Parathyroid adenoma (tissue), 2 donors: ENCODE results near the gene RUFY3.
A peak's percentile ranks its signal among the peaks of the same experiment; 100 is the strongest.
"Not testable (repeated sequence)": the region's sequence is repeated elsewhere in the genome, so short reads cannot be mapped to it uniquely, and the experiment has no call there.

Experiments
- H2AFZ ChIP-seq: fragments of 300-600 bp; sonication (generic); one replicate; pipeline ENCODE4 v1.7.0; 2017; ENCODE audit warnings: antibody characterized with exemption, mild to moderate bottlenecking
- H3K27ac ChIP-seq: fragments of 300-600 bp; sonication (generic); one replicate; pipeline ENCODE4 v1.7.0; 2017
- H3K27me3 ChIP-seq: fragments of 300-600 bp; sonication (generic); one replicate; pipeline ENCODE4 v1.7.0; 2017; ENCODE audit warnings: low read length; ENCODE audit not compliant: control insufficient read depth, insufficient read depth
- H3K36me3 ChIP-seq: fragments of 300-600 bp; sonication (generic); one replicate; pipeline ENCODE4 v1.7.0; 2017; ENCODE audit warnings: low read length; ENCODE audit not compliant: control insufficient read depth, insufficient read depth
- H3K4me1 ChIP-seq: fragments of 300-600 bp; sonication (generic); one replicate; pipeline ENCODE4 v1.7.0; 2017; ENCODE audit warnings: control low read depth
- H3K4me2 ChIP-seq: fragments of 300-600 bp; sonication (generic); one replicate; pipeline ENCODE4 v1.7.0; 2017; ENCODE audit warnings: low read length
- H3K4me3 ChIP-seq: fragments of 300-600 bp; sonication (generic); one replicate; pipeline ENCODE4 v1.7.0; 2017; ENCODE audit warnings: low read depth, low read length
- H3K79me2 ChIP-seq: fragments of 300-600 bp; sonication (generic); one replicate; pipeline ENCODE4 v1.7.0; 2017; ENCODE audit warnings: control low read depth
- H3K9ac ChIP-seq: fragments of 300-600 bp; sonication (generic); one replicate; pipeline ENCODE4 v1.7.0; 2017; ENCODE audit warnings: mild to moderate bottlenecking
- H3K9me3 ChIP-seq: fragments of 300-600 bp; sonication (generic); one replicate; pipeline ENCODE4 v1.7.0; 2017; ENCODE audit warnings: low read length; ENCODE audit not compliant: control insufficient read depth
- CTCF ChIP-seq: fragments of 300-600 bp; sonication (generic); IDR thresholded peaks from one replicate; pipeline ENCODE4 v1.7.0; 2017; ENCODE audit warnings: antibody characterized with exemption, mild to moderate bottlenecking
- donor health status: primary hyperparathyroidism.

Gene RUFY3

GRCh38 chr4:70724463-70724862 lies 2.7 kb downstream of the RUFY3 start:
- no peaks in the 10 kb centered on the region for H3K27me3 ChIP-seq
- H3K27ac ChIP-seq: no peak overlapping the region
- H2AFZ ChIP-seq: no peak overlapping the region
- H3K36me3 ChIP-seq: no peaks in the 10 kb centered on the region
- H3K4me2 ChIP-seq: no peak overlapping the region
- H3K4me1 ChIP-seq: no peaks in the 10 kb centered on the region
- no peaks in the 10 kb centered on the region for H3K9me3 ChIP-seq
- TF ChIP-seq CTCF: no peak
- no peak overlapping the region for H3K4me3 ChIP-seq
- H3K79me2 ChIP-seq: peaks cover 4% of the 10 kb centered on the region
- H3K9ac ChIP-seq: no peak overlapping the region

GRCh38 chr4:70725633-70726032 lies 3.9 kb downstream of the RUFY3 start:
- H3K79me2 ChIP-seq: peaks cover 4% of the 10 kb centered on the region
- no peaks in the 10 kb centered on the region for H3K27me3 ChIP-seq
- no peaks in the 10 kb centered on the region for H3K36me3 ChIP-seq
- H3K9me3 ChIP-seq: no peaks in the 10 kb centered on the region
- H3K9ac ChIP-seq: no peak overlapping the region
- H2AFZ ChIP-seq: no peak overlapping the region
- TF ChIP-seq CTCF: no peak
- H3K4me3 ChIP-seq: no peak overlapping the region
- H3K4me2 ChIP-seq: no peak overlapping the region
- H3K4me1 ChIP-seq: no peaks in the 10 kb centered on the region
- H3K27ac ChIP-seq: no peak overlapping the region

DNA sequence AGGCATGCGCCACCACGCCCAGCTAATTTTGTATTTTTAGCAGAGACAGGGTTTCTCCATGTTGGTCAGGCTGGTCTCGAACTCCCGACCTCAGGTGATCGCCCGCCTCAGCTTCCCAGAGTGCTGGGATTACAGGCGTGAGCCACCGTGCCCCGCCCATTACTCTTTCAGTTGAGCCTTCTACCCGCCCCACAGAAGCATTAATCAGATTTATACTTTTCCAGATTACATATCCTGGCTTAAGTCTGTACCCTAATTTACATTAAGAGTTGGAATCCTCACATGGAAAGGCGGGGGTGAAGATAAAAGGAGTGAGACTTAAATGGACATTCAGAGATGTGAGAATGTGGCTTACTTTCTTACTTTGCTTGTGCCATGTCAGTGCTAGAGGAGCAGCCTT lies 4.8 kb downstream of the RUFY3 start:
- not testable (repeated sequence) for H3K9ac ChIP-seq, H2AFZ ChIP-seq, H3K36me3 ChIP-seq, H3K4me3 ChIP-seq, H3K79me2 ChIP-seq, H3K4me1 ChIP-seq, H3K27me3 ChIP-seq, H3K9me3 ChIP-seq, H3K4me2 ChIP-seq, H3K27ac ChIP-seq

DNA sequence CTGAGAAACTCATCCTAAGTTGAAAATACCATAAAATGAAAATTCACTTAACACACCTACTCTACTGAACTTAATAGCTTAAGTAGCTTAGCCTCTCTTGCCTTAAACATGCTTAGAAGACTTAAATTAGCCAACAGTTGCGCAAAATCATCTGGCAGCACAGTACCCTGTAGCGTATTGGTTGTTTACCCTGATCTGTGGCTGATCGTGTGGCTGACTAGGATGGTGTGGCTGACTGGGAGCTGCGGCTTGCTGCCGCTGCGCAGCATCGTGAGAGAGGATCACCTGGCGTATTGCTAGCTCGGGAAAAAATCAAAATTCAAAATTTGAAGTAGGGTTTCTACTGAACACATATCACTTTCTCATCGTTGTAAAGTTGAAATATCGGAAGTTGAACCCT lies 6.3 kb downstream of the RUFY3 start:
- no peaks in the 10 kb centered on the region for H3K27me3 ChIP-seq
- H3K4me1 ChIP-seq: no peaks in the 10 kb centered on the region
- no peak overlapping the region for H3K4me2 ChIP-seq
- no peaks in the 10 kb centered on the region for H3K36me3 ChIP-seq
- no peak overlapping the region for H3K4me3 ChIP-seq
- H3K79me2 ChIP-seq: peaks cover 4% of the 10 kb centered on the region
- H2AFZ ChIP-seq: no peak overlapping the region
- no peak overlapping the region for H3K27ac ChIP-seq
- H3K9me3 ChIP-seq: no peaks in the 10 kb centered on the region
- no peak for TF ChIP-seq CTCF
- H3K9ac ChIP-seq: no peak overlapping the region

DNA sequence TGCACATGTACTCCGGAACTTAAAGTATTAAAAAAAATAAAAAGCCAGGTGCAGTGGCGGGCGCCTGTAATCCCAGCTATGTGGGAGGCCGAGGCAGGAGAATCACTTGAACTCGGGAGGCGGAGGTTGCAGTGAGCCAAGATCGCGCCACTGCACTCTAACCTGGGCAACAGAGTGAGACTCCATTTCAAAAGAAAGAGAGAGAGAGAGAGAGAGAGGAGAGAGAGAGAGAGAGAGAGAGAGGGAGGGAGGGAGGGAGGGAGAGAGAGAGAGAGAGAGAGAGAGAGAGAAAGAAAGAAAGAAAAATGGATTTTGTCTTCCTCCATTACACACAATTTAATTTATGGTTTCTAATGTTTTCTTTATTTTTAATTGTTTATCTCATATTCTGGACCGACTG lies 11.1 kb downstream of the RUFY3 start:
- not testable (repeated sequence) for H3K36me3 ChIP-seq, H2AFZ ChIP-seq, H3K27me3 ChIP-seq, H3K4me1 ChIP-seq, H3K4me3 ChIP-seq, H3K4me2 ChIP-seq, H3K9ac ChIP-seq, H3K79me2 ChIP-seq, H3K9me3 ChIP-seq, H3K27ac ChIP-seq

DNA sequence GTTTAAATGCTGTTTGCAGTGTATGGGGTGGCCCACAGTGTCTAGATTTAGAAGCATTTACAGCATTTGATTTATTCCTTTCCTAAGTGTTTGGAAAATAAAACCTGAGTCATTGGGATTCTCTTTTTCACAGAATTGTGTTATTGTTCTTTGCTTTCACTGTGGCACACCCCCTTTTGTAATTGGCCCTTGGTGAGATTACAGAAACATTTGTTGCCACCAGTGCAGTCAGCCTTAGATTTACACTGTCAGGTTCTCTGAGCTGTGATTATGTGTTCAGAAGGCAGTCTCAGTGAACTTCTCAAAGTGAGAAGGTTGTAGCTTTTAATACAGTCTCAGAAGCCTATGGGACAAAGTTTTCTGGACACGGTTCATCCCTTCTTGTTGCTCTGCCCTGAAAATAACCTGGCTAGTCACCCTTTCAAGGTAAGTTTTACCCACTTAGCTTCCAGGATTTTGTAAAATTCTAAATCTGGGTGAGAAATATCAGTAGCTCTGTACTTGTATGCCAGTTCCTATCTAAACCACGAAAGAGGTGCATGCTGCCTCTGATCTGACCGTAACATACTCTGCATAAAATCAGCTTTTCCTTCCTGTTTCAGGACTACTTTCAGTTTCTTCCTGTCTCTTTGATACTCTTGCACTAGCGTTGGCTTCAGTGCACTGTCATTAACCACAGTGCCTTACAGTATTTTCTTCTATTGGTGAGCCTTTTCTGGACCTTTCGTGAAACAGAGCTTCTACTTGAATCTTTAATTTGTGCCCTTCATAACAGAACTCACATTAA lies 12.6 kb downstream of the RUFY3 start:
- Histone ChIP-seq H3K9me3 (no peaks in the 10 kb centered on the region), H3K9ac (no peak overlapping the region), H3K27ac (peak overlapping the region; percentile 64), H3K79me2 (peaks cover 2% of the 10 kb centered on the region), H2AFZ (peak overlapping the region; percentile 63), H3K27me3 (no peaks in the 10 kb centered on the region), H3K4me2 (peak overlapping the region; percentile 49), H3K4me1 (peaks cover 3% of the 10 kb centered on the region), H3K4me3 (peak overlapping the region; percentile 41), H3K36me3 (no peaks in the 10 kb centered on the region)
- TF ChIP-seq CTCF: no peak
